Measurements from ENCODE around the gene ACOT11.

GRCh38 chr1:54649921-54650320 is 101.9 kb downstream of the ACOT11 start:
- no peak for TF ChIP-seq CTCF (conservative IDR thresholded peaks at IDR 0.05 in 1 of 2, IDR thresholded peaks at IDR 0.05 in 1 of 2; ENCODE audit: low read depth in 1 of 2, low read length in 2 of 2)
- TF ChIP-seq EZH2 (IDR thresholded peaks at IDR 0.05; ENCODE audit: low read length, missing control alignments), result no peak

All from fibroblast of lung (primary cell).